AG09309 (cell line): Measurements from ENCODE around the gene CISD1.

Source experiments
- DNase-seq: peaks from one replicate; pipeline ENCODE4 v3.0.0-alpha.2; 2010; ENCODE audit warnings: low read depth
- H3K4me3 ChIP-seq: 2 replicates; pipeline ENCODE4 v1.5.1; 2011; ENCODE audit warnings: mild to moderate bottlenecking, low read depth, low read length, moderate library complexity; ENCODE audit not compliant: control insufficient read depth
- CTCF ChIP-seq: IDR thresholded peaks from 2 replicates; pipeline ENCODE4 v1.5.1; 2011; ENCODE audit warnings: mild to moderate bottlenecking, low read depth, low read length, inconsistent platforms; ENCODE audit not compliant: insufficient read depth, control insufficient read depth; ENCODE audit errors: missing control alignments

CISD1 gene

GRCh38 chr10:58311026-58311425 lies 42.1 kb downstream of the CISD1 start:
- H3K4me3 ChIP-seq, result no peak overlapping the region
- DNase-seq, result no peak
- no peak for TF ChIP-seq CTCF

- no peak for DNase-seq
- TF ChIP-seq CTCF, result no peak
- no peak overlapping the region for H3K4me3 ChIP-seq
These were observed 47.9 kb downstream of the CISD1 start for GRCh38 chr10:58316874-58317273.

- no peak overlapping the region for H3K4me3 ChIP-seq
- TF ChIP-seq CTCF, result no peak
- DNase-seq, result no peak
These were observed 49.4 kb downstream of the CISD1 start for GRCh38 chr10:58318346-58318745.

- H3K4me3 ChIP-seq, result no peak overlapping the region
- DNase-seq, result no peak
- no peak for TF ChIP-seq CTCF
These were observed 50.6 kb downstream of the CISD1 start for GRCh38 chr10:58319599-58319998.

- no peak for TF ChIP-seq CTCF
- no peak for DNase-seq
These were observed 51.5 kb downstream of the CISD1 start for GRCh38 chr10:58320351-58321049.

GRCh38 chr10:58322072-58322834 lies 53.3 kb downstream of the CISD1 start:
- no peak overlapping the region for H3K4me3 ChIP-seq
- no peak for TF ChIP-seq CTCF
- DNase-seq, result no peak

More at GRCh38 chr10:58320351-58321049, 51.5 kb downstream of the CISD1 start:
- H3K4me3 ChIP-seq, result no peak overlapping the region
